GM19468 (cell line): ENCODE measurements around the gene THSD7A.
A peak's percentile ranks its signal among the peaks of the same experiment; 100 is the strongest.

Experiments
- ATAC-seq: cut with Tn5 transposase; IDR thresholded peaks from one replicate; pipeline ENCODE4 v1.9.1; 2021; ENCODE audit warnings: mild to moderate bottlenecking, moderate library complexity, moderate number of reproducible peaks; ENCODE audit not compliant: unreplicated experiment; ENCODE audit errors: extremely low read depth

THSD7A gene, protein sequence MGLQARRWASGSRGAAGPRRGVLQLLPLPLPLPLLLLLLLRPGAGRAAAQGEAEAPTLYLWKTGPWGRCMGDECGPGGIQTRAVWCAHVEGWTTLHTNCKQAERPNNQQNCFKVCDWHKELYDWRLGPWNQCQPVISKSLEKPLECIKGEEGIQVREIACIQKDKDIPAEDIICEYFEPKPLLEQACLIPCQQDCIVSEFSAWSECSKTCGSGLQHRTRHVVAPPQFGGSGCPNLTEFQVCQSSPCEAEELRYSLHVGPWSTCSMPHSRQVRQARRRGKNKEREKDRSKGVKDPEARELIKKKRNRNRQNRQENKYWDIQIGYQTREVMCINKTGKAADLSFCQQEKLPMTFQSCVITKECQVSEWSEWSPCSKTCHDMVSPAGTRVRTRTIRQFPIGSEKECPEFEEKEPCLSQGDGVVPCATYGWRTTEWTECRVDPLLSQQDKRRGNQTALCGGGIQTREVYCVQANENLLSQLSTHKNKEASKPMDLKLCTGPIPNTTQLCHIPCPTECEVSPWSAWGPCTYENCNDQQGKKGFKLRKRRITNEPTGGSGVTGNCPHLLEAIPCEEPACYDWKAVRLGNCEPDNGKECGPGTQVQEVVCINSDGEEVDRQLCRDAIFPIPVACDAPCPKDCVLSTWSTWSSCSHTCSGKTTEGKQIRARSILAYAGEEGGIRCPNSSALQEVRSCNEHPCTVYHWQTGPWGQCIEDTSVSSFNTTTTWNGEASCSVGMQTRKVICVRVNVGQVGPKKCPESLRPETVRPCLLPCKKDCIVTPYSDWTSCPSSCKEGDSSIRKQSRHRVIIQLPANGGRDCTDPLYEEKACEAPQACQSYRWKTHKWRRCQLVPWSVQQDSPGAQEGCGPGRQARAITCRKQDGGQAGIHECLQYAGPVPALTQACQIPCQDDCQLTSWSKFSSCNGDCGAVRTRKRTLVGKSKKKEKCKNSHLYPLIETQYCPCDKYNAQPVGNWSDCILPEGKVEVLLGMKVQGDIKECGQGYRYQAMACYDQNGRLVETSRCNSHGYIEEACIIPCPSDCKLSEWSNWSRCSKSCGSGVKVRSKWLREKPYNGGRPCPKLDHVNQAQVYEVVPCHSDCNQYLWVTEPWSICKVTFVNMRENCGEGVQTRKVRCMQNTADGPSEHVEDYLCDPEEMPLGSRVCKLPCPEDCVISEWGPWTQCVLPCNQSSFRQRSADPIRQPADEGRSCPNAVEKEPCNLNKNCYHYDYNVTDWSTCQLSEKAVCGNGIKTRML (N-terminal part only)

DNA sequence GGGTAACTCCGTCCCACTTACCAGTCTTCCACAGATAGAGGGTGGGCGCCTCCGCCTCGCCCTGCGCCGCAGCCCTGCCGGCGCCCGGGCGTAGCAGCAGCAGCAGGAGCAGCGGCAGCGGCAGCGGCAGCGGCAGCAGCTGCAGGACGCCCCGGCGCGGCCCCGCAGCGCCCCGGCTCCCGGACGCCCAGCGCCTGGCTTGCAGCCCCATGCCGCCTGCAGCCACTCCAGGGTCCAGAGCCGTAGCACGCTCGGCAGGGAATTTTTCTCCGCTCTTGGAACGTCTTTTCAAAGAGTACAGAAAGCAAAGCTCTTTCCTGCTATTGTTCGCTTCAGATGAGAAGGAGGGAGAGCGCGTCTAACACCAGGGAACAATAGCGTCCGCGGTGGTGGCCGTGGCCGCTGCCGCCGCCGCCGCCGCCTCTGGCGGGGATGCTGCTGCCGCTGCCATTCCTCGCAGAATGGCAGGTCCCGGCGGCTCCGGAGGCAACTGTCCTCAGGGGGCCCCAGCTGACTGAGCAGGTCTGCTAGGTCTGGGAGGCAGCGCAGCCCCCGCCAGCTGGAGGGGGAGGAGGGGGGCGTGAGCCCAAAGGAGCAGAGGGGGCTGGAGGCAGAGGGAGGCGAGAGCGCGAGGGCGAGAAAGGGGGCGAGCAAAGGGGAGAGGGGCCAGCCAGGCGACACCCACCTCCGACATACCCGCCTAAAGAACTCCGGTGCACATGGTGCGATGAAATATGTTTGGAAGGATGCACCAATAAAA, at the start of gene THSD7A:
Gene THSD7A (minus strand): TSS at position 463 of the 760 bp plus-strand sequence. CDS start 252 bp downstream, at position 211.
- ATAC-seq, result peak; percentile 31

GRCh38 chr7:11881680-11882079, 49.7 kb upstream of the THSD7A start:
- ATAC-seq, result no peak

GRCh38 chr7:11875635-11876034, 43.6 kb upstream of the THSD7A start:
- no peak for ATAC-seq

DNA sequence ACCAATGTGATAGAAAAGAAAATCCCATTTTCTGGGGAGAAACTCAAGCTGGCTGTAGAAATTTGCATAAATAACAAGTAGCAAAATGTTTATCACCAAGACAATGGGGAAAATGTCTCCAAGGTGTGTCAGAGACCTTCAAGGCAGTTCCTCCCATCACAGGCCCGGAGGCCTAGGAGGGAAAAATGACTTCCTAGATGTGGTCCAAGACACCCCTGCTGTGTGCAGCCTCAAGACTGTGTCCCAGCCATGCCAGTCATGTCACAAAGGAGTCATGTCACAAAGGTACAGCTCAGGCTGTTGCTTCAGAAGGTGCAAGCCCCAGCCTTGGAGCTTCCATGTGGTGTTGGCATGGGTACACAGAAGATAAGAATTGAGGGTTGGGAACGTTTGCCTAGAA, 33.7 kb upstream of the THSD7A start:
- no peak for ATAC-seq

DNA sequence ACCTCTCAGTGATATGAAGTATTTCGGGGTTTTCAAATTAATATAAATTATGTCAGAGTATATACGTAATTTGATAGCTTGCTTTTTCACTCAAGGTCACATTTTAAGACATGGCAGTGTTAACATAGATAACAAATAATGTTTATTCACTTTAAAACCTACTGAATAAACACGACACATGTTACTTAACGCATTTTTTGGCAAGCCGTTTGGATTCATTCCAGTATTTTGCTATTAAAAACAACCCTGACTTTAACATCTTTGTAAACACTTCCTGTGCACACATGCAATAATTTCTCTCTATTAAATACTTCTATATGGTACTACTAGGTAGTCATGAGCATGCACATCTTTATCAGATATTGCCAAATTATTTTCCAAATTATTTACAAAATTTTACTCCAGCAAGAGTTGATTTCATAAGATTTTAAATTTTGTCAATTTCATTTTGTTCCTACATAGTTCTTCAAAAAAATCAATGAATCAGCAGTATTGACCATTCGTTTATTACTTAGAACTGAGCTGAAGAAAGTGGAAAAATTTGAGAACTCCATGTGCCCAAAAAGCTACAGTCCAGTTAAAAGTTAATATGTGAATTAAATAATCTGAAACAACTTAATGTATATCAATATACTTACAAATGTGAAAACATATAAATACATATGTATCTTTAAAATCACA, 26.8 kb upstream of the THSD7A start:
- ATAC-seq, result no peak

GRCh38 chr7:11858026-11858425, 26.0 kb upstream of the THSD7A start:
- no peak for ATAC-seq

- no peak for ATAC-seq
Measured at GRCh38 chr7:11848251-11848650, 16.3 kb upstream of the THSD7A start.

DNA sequence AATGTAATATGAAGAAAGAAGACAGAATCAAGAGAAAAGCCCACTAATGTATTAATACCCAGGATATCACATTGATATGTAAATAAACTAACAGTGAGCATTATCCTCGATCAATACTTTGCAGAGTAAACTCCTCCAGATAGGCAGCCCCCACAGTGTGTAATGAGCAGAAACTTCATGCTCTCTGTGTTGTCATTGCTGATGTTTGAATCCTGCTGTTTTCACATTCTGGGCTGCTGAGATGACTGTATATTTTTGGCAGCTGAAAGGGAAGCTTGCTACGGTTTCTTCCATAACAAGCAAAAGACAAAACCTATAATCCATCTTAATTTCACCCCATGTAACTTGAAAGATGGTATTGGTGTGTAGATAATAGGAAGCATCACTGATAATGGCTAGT, 15.3 kb upstream of the THSD7A start:
- ATAC-seq, result no peak

DNA sequence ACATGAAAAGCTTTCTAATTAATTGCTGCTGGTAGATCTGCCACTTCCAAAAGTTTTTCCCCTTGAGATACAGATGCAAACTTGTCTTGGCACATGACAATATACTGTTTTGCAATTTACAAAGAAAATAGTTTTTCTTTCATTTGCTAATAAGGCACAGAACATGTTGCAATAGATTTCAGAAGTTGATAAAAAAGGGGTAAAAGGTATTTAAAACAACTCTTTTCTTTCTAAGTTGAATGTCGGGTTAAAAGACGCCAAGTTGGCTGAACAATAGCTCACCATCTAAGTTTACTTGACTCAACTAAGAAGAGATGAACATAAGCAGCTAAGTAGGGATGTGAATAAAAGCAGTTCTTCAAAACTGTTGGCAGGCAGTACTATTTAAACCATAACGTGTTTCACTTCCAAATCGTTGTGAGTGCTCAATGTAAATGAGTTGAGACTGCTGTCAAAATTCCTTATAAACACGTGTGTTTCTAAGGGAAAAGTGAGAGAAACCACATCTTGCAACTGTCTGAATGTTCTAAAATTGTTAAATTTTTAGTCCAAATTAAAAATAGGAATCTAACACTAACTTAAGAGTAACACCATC, 14.5 kb upstream of the THSD7A start:
- no peak for ATAC-seq

- ATAC-seq, result no peak
Measured at GRCh38 chr7:11843113-11843765, 11.2 kb upstream of the THSD7A start.

DNA sequence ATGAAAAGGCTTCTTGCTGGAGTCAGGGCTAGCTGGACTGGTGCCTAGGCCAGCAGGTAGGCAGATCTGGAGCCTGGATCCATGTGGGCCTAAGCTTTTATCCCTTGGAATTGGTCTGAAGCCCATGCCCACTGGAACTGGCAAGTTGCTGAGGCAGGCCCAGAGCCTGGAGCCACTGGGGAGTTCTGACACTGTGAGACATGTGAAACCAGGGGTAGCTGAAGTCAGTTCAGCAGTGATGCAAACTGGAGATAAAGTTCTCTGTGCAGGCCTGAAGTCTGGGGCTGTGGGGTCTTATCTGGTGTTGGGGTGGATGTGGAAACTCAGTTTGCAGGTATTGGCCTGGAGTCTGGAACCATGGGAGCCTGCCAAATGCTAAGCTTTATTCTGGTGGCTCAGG, 9.7 kb upstream of the THSD7A start:
- no peak for ATAC-seq

DNA sequence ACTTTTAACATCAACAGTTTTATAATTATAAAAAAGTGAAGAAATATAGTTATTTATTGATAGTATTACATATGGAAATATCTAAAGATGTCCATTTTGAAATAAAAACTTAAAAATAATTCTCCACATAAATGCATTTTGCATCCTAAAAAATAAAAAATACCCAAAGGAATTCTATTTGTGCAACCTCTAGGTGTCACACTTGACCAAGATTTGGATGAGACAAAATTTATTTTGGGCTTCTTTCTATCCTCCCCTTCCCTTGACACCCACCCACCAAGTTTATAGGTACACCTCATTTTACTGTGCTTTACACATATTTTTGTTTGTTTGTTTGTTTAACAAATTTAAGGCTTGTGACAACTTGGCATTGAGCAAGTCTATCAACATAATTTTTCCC, 3.3 kb upstream of the THSD7A start:
- ATAC-seq, result no peak

DNA sequence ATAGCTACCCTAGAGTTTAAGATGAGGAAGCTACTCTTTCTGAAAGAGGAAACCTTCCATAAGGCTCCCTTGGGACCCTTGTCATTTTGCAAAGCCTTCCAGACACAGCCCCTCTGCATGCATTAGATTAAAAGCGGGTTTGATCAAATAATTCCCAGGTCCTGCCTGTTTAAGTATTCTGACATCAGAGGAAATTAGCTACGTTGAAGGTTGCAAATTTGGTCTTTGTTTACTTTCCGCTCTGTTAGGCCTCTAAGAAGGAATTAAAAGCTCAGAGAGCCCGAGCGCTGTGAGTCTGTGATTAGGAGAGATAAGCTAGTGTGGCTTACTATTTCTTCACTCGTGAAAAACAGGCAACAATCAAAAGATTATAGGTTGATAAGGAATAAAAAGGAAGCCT, 1.4 kb upstream of the THSD7A start:
- no peak for ATAC-seq

- no peak for ATAC-seq
Measured at GRCh38 chr7:11831156-11831735, 752 bp downstream of the THSD7A start.

DNA sequence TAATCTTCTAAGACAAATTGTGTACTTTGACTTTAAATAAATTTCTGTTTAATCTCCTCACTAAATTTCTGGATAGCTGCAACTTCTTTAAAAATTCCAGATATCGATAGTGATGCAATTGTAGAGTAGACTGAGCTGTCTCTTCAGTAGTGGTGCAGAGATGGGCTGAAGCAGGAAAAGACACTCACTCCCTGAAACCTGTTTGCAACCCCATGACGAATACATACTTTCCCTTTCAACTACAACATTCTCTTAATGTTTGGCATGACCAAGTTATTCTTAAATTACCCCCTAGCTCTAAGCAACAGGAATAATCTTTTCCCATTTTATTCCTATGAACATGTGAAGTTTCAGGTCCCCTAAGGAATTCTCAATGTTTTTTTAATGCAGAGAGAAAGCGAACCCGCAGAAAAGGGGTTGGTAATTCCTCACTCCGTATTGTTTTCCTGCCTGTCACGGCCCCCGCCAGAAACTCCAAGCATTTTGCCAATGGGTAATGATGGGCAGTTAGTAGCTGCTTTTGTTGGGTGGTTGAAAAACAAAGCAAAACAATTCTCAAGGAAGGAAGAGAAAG, 1.3 kb downstream of the THSD7A start:
- no peak for ATAC-seq

DNA sequence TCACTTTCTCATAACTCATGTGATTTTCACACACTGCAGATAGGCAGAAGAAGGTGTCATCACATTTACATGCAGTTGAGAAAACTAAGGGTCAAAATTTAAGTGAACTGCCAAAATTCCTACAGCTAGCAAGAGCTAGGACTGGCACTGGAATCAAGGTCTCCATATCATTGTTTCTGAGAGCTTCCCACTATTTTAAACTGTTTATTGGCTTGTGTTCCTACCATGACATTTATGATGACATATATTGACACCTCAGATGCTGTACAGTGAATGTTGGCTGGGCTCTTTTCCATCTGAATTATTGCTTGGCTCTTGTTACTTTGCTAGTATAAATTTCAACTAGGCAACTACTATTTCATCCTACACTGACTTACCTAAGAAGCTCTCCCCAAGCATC, 2.0 kb downstream of the THSD7A start:
- no peak for ATAC-seq

DNA sequence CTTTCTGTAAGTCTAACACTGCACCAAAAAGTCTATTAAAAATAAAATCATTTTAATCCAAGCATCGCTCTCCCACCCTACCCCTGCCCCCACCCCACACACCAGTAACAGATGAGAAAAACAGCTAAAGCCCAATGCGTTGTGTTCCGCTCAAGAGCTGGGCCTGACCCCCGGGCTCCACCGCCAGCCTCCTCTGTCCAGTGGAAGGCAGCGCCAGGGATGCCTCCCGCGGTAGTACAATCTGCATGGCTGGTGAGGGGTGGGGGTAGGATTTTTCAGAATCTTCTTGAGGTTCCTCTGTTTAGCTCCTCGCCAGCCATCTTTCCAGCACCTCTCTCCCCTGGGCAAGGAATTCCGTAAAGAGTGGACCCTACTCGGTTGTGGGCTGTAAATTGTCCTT, 12.1 kb downstream of the THSD7A start:
- no peak for ATAC-seq

DNA sequence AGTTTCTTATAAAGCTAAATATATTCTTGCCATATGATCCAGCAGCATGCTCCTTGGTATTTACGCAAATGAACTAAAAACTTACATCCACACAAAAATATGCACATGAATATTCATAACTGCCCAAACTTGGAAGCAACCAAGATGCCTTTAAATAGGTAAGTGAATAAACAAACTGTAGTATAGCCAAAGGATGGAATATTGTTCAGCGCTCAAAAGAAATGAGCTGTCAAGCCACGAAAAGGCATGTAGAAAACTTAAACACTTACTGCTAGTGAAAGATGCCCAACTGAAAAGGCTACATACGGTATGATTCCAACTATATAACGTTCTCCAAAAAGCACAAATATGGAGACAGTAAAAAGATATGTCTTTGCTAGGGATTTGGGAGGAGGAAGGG, 12.7 kb downstream of the THSD7A start:
- no peak for ATAC-seq
